Kidney (tissue), 14 donors: ENCODE measurements around the gene ACTL6B. TPM values are rescaled to one million over a fixed set of nuclear protein-coding genes. Genes with fewer than 3 reads are reported as not detected.
A peak's percentile ranks its signal among the peaks of the same experiment; 100 is the strongest.

Experiments
- DNase-seq, 5 donors: peaks; one replicate each; pipeline ENCODE4 v3.0.0-alpha.2; 2013 to 2020
- FAIRE-seq: peaks from 2 replicates; lab custom pipeline; 2012; peaks lifted over from hg19 to GRCh38; lab: Jason Lieb, UNC
- H3K27ac ChIP-seq, 2 donors: one replicate each; pipeline ENCODE4 v1.7.0; 2013; ENCODE audit warnings: low read depth in 2 of 2, low read length in 2 of 2, inconsistent platforms in 1 of 2
- H3K27me3 ChIP-seq: one replicate; pipeline ENCODE4 v1.7.1; 2013; ENCODE audit warnings: low read length, inconsistent platforms; ENCODE audit not compliant: control insufficient read depth, insufficient read depth
- H3K36me3 ChIP-seq, 3 donors: one replicate each; pipeline versions ENCODE4 v1.7.0 to v1.7.1; 2013; ENCODE audit warnings: low read length in 3 of 3, control low read depth in 1 of 3, inconsistent platforms in 1 of 3; ENCODE audit not compliant: insufficient read depth in 3 of 3, control insufficient read depth in 2 of 3
- H3K4me1 ChIP-seq, 3 donors: one replicate each; pipeline versions ENCODE4 v1.7.0 to v1.7.1; 2013; ENCODE audit warnings: low read length in 3 of 3, inconsistent platforms in 1 of 3, low read depth in 1 of 3; ENCODE audit not compliant: control insufficient read depth in 2 of 3, insufficient read depth in 2 of 3
- H3K4me3 ChIP-seq, 3 donors: one replicate each; pipeline versions ENCODE4 v1.7.0 to v1.8.1; 2013; ENCODE audit warnings: low read length in 3 of 3, control low read depth in 1 of 3, inconsistent platforms in 1 of 3
- H3K9ac ChIP-seq, 3 donors: one replicate each; pipeline versions ENCODE4 v1.7.0 to v1.7.1; 2013; ENCODE audit warnings: low read length in 3 of 3, control low read depth in 1 of 3, inconsistent platforms in 1 of 3
- H3K9me3 ChIP-seq, 3 donors: one replicate each; pipeline versions ENCODE4 v1.7.0 to v1.7.1; 2013; ENCODE audit warnings: low read length in 3 of 3, control low read depth in 1 of 3, inconsistent platforms in 1 of 3; ENCODE audit not compliant: control insufficient read depth in 2 of 3, insufficient read depth in 1 of 3
- CTCF ChIP-seq: IDR thresholded peaks from 3 replicates; pipeline ENCODE4 v1.5.1; 2012; ENCODE audit warnings: mild to moderate bottlenecking, moderate library complexity, borderline replicate concordance; ENCODE audit not compliant: insufficient read depth; ENCODE audit errors: extremely low read depth
- intact Hi-C: fragments of 100-400 bp; cut with DNase I; formaldehyde crosslinking; loops from one replicate; pipeline ENCODE4 v1.11.1; 2022
- polyA plus RNA-seq: library from polyadenylated mRNA; stranded (reverse); fragments of 350-450 nt; fragmentation: Illumina TruSeq; extraction: RNeasy Lipid Tissue Mini Kit (QIAGEN cat#74804); gene quantifications from one replicate; pipeline ENCODE4 v1.2.3, GENCODE V29; 2014; ENCODE audit warnings: low read depth, low replicate concordance; ENCODE audit not compliant: insufficient read depth
- total RNA-seq: library from RNA; stranded (reverse); fragmentation: NEBNext Ultra II Directional; extraction: Animal tissue kit (Norgen Biotek cat#: 25700); gene quantifications from one replicate; pipeline ENCODE4 v1.2.1, GENCODE V29; 2021
- donor health status: control.
- donor health status: control.
- donor health status: control.
- donor health status: control.
- donor health status: control.
- donor health status: DM: yes; HTN: yes; CAD: no.
- donor health status: Normal renal cell carcinoma (clear cell type).

Gene ACTL6B
- total and polyA plus RNA-seq, 2 donors from 2014 or later = not detected

DNA sequence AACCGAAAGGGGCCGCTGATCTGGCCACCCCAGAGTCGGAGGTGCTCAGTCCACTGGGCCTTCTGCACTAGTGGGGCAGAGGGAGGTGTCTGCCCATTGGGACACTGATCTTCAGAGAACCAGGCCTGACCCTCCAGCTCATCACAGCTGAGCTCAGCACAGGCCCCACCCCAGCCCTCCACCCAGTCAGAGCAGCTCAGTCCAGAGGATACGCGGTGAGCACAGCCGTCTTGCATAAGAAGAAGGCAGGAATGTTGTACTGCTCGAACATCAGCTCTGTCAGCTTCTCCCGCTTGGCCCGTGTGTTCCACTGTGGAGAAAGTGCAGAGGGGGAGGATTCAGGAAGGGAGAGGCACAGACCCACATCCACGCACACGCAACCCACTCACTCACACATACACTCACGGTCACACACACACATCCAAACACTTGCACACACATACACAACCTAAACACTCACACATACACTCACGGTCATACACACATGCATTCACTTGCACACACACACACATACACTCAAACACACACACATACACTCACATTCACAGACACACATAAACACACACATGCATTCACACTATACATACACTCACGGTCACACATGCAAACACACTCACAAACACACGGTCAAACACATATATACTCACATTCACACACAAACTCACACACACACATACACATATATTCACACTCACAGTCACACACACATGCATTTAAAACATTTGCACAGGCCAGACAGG lies 6.3 kb downstream of the ACTL6B start:
- no peaks in the 10 kb centered on the region for H3K9me3 ChIP-seq
- no peaks in the 10 kb centered on the region for H3K36me3 ChIP-seq
- DNase-seq (no peak), FAIRE-seq (no peak)
- no peak for TF ChIP-seq CTCF
- no peaks in the 10 kb centered on the region for H3K4me1 ChIP-seq
- no peak overlapping the region for H3K4me3 ChIP-seq
- H3K9ac ChIP-seq = no peak overlapping the region
- intact Hi-C loops = no loop called here
- no peak overlapping the region for H3K27ac ChIP-seq
- H3K27me3 ChIP-seq = peaks cover 2% of the 10 kb centered on the region

GRCh38 chr7:100642534-100642907 lies 13.7 kb downstream of the ACTL6B start:
- H3K9ac ChIP-seq = no peak overlapping the region
- intact Hi-C loops = no loop called here
- DNase-seq = peak in 3 of 5 donors; percentile 14 to 70 (median 36)
- no peak overlapping the region for H3K4me3 ChIP-seq
- H3K36me3 ChIP-seq = no peaks in the 10 kb centered on the region
- no peak for FAIRE-seq
- H3K27me3 ChIP-seq = no peaks in the 10 kb centered on the region
- no peaks in the 10 kb centered on the region for H3K4me1 ChIP-seq
- no peaks in the 10 kb centered on the region for H3K9me3 ChIP-seq
- TF ChIP-seq CTCF = no peak
- H3K27ac ChIP-seq = no peak overlapping the region

DNA sequence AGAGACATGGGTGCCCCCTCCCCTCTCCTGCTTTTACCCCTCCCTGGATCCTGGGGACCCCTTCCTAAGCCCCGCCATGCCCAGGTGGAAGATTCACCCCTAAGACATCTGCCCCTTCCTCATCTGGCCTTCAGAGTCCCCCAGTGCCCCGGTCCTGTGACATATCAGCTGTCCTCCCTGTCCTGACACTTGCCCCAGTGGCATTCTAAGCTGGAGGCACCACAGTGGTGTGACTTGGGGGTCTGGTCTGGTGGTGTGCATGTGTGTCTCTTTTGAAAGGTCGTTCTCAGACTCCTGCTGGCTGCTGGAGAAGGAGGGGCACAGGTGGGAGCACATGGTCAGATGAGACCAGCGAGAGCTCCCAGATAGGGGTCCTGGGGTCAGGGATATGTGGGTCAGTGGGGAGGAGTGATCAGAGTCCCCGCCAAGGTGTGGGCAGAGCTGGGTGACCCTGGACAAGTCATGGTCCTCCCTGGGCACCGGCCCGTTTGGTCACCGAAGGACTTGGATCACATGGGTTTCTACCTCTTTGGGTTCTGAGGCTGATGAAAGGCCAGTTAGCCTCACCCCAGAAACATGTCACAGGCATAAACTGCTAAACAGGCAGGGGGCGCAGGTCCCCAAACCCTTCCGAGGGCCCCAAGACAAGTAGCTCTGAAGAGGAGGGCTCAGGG lies 14.3 kb downstream of the ACTL6B start:
- intact Hi-C loops = no loop called here
- no peak for DNase-seq
- H3K9me3 ChIP-seq = no peaks in the 10 kb centered on the region
- no peaks in the 10 kb centered on the region for H3K36me3 ChIP-seq
- FAIRE-seq = no peak
- no peak overlapping the region for H3K4me3 ChIP-seq
- H3K9ac ChIP-seq = no peak overlapping the region
- H3K4me1 ChIP-seq = no peaks in the 10 kb centered on the region
- no peaks in the 10 kb centered on the region for H3K27me3 ChIP-seq
- H3K27ac ChIP-seq = no peak overlapping the region
- no peak for TF ChIP-seq CTCF
